ENCODE results near the gene KCNK10.
A peak's percentile ranks its signal among the peaks of the same experiment; 100 is the strongest.

The KCNK10 gene

GRCh38 chr14:88168025-88168424 lies 155.0 kb downstream of the KCNK10 start:
- Histone ChIP-seq H3K27me3 (ENCODE audit: control insufficient read depth in 2 of 2, insufficient read depth in 2 of 2, low read length in 2 of 2) (no peaks in the 10 kb centered on the region), H3K9ac (ENCODE audit: low read depth in 1 of 2, low read length in 2 of 2) (no peak overlapping the region), H3K9me3 (ENCODE audit: control insufficient read depth in 2 of 2, low read length in 2 of 2) (no peaks in the 10 kb centered on the region), H3K27ac (ENCODE audit: low read depth in 2 of 2, low read length in 2 of 2) (no peak overlapping the region), H3K4me1 (ENCODE audit: control insufficient read depth in 2 of 2, insufficient read depth in 2 of 2, low read length in 2 of 2) (no peaks in the 10 kb centered on the region), H3K4me3 (ENCODE audit: low read length in 2 of 2) (no peak overlapping the region), H3K36me3 (ENCODE audit: control insufficient read depth in 2 of 2, insufficient read depth in 2 of 2, low read length in 2 of 2) (no peaks in the 10 kb centered on the region)

GRCh38 chr14:88166616-88167015 lies 156.5 kb downstream of the KCNK10 start:
- peak overlapping the region in 1 of 2 donors; percentile 28 for H3K9ac ChIP-seq (ENCODE audit: low read depth in 1 of 2, low read length in 2 of 2)
- H3K9me3 ChIP-seq (ENCODE audit: control insufficient read depth in 2 of 2, low read length in 2 of 2) = no peaks in the 10 kb centered on the region
- H3K4me1 ChIP-seq (ENCODE audit: control insufficient read depth in 2 of 2, insufficient read depth in 2 of 2, low read length in 2 of 2) = no peaks in the 10 kb centered on the region
- no peak overlapping the region for H3K4me3 ChIP-seq (ENCODE audit: low read length in 2 of 2)
- no peaks in the 10 kb centered on the region for H3K36me3 ChIP-seq (ENCODE audit: control insufficient read depth in 2 of 2, insufficient read depth in 2 of 2, low read length in 2 of 2)
- no peaks in the 10 kb centered on the region for H3K27me3 ChIP-seq (ENCODE audit: control insufficient read depth in 2 of 2, insufficient read depth in 2 of 2, low read length in 2 of 2)
- H3K27ac ChIP-seq (ENCODE audit: low read depth in 2 of 2, low read length in 2 of 2) = no peak overlapping the region

- Histone ChIP-seq H3K36me3 (ENCODE audit: control insufficient read depth in 2 of 2, insufficient read depth in 2 of 2, low read length in 2 of 2) (no peaks in the 10 kb centered on the region), H3K4me1 (ENCODE audit: control insufficient read depth in 2 of 2, insufficient read depth in 2 of 2, low read length in 2 of 2) (no peaks in the 10 kb centered on the region), H3K27me3 (ENCODE audit: control insufficient read depth in 2 of 2, insufficient read depth in 2 of 2, low read length in 2 of 2) (no peaks in the 10 kb centered on the region), H3K9me3 (ENCODE audit: control insufficient read depth in 2 of 2, low read length in 2 of 2) (no peaks in the 10 kb centered on the region), H3K4me3 (ENCODE audit: low read length in 2 of 2) (no peak overlapping the region), H3K27ac (ENCODE audit: low read depth in 2 of 2, low read length in 2 of 2) (no peak overlapping the region), H3K9ac (ENCODE audit: low read depth in 1 of 2, low read length in 2 of 2) (no peak overlapping the region)
Observed at GRCh38 chr14:88164906-88165534, 158.0 kb downstream of the KCNK10 start.

- no peaks in the 10 kb centered on the region for H3K9me3 ChIP-seq (ENCODE audit: control insufficient read depth in 2 of 2, low read length in 2 of 2)
- no peak overlapping the region for H3K9ac ChIP-seq (ENCODE audit: low read depth in 1 of 2, low read length in 2 of 2)
- H3K36me3 ChIP-seq (ENCODE audit: control insufficient read depth in 2 of 2, insufficient read depth in 2 of 2, low read length in 2 of 2) = no peaks in the 10 kb centered on the region
- H3K27me3 ChIP-seq (ENCODE audit: control insufficient read depth in 2 of 2, insufficient read depth in 2 of 2, low read length in 2 of 2) = peaks cover 0 to 2% of the 10 kb centered on the region in 2 donors
- no peak overlapping the region for H3K4me3 ChIP-seq (ENCODE audit: low read length in 2 of 2)
- no peak overlapping the region for H3K27ac ChIP-seq (ENCODE audit: low read depth in 2 of 2, low read length in 2 of 2)
- no peaks in the 10 kb centered on the region for H3K4me1 ChIP-seq (ENCODE audit: control insufficient read depth in 2 of 2, insufficient read depth in 2 of 2, low read length in 2 of 2)
Observed at GRCh38 chr14:88163731-88164255, 159.3 kb downstream of the KCNK10 start.

- Histone ChIP-seq H3K9me3 (ENCODE audit: control insufficient read depth in 2 of 2, low read length in 2 of 2) (no peaks in the 10 kb centered on the region), H3K27me3 (ENCODE audit: control insufficient read depth in 2 of 2, insufficient read depth in 2 of 2, low read length in 2 of 2) (peaks cover 0 to 2% of the 10 kb centered on the region in 2 donors), H3K36me3 (ENCODE audit: control insufficient read depth in 2 of 2, insufficient read depth in 2 of 2, low read length in 2 of 2) (no peaks in the 10 kb centered on the region), H3K27ac (ENCODE audit: low read depth in 2 of 2, low read length in 2 of 2) (no peak overlapping the region), H3K4me3 (ENCODE audit: low read length in 2 of 2) (no peak overlapping the region), H3K4me1 (ENCODE audit: control insufficient read depth in 2 of 2, insufficient read depth in 2 of 2, low read length in 2 of 2) (no peaks in the 10 kb centered on the region), H3K9ac (ENCODE audit: low read depth in 1 of 2, low read length in 2 of 2) (no peak overlapping the region)
Observed at GRCh38 chr14:88156127-88156526, 166.9 kb downstream of the KCNK10 start.

GRCh38 chr14:88154926-88155325 lies 168.1 kb downstream of the KCNK10 start:
- no peak overlapping the region for H3K9ac ChIP-seq (ENCODE audit: low read depth in 1 of 2, low read length in 2 of 2)
- no peaks in the 10 kb centered on the region for H3K36me3 ChIP-seq (ENCODE audit: control insufficient read depth in 2 of 2, insufficient read depth in 2 of 2, low read length in 2 of 2)
- H3K27me3 ChIP-seq (ENCODE audit: control insufficient read depth in 2 of 2, insufficient read depth in 2 of 2, low read length in 2 of 2) = peaks cover 0 to 2% of the 10 kb centered on the region in 2 donors
- H3K4me1 ChIP-seq (ENCODE audit: control insufficient read depth in 2 of 2, insufficient read depth in 2 of 2, low read length in 2 of 2) = no peaks in the 10 kb centered on the region
- H3K9me3 ChIP-seq (ENCODE audit: control insufficient read depth in 2 of 2, low read length in 2 of 2) = no peaks in the 10 kb centered on the region
- H3K27ac ChIP-seq (ENCODE audit: low read depth in 2 of 2, low read length in 2 of 2) = no peak overlapping the region
- H3K4me3 ChIP-seq (ENCODE audit: low read length in 2 of 2) = no peak overlapping the region

GRCh38 chr14:88154321-88154720 lies 168.7 kb downstream of the KCNK10 start:
- no peaks in the 10 kb centered on the region for H3K36me3 ChIP-seq (ENCODE audit: control insufficient read depth in 2 of 2, insufficient read depth in 2 of 2, low read length in 2 of 2)
- no peak overlapping the region for H3K4me3 ChIP-seq (ENCODE audit: low read length in 2 of 2)
- no peaks in the 10 kb centered on the region for H3K9me3 ChIP-seq (ENCODE audit: control insufficient read depth in 2 of 2, low read length in 2 of 2)
- H3K4me1 ChIP-seq (ENCODE audit: control insufficient read depth in 2 of 2, insufficient read depth in 2 of 2, low read length in 2 of 2) = no peaks in the 10 kb centered on the region
- H3K27ac ChIP-seq (ENCODE audit: low read depth in 2 of 2, low read length in 2 of 2) = no peak overlapping the region
- H3K9ac ChIP-seq (ENCODE audit: low read depth in 1 of 2, low read length in 2 of 2) = no peak overlapping the region
- H3K27me3 ChIP-seq (ENCODE audit: control insufficient read depth in 2 of 2, insufficient read depth in 2 of 2, low read length in 2 of 2) = peaks cover 0 to 2% of the 10 kb centered on the region in 2 donors

- H3K4me1 ChIP-seq (ENCODE audit: control insufficient read depth in 2 of 2, insufficient read depth in 2 of 2, low read length in 2 of 2) = no peaks in the 10 kb centered on the region
- H3K9ac ChIP-seq (ENCODE audit: low read depth in 1 of 2, low read length in 2 of 2) = no peak overlapping the region
- H3K27ac ChIP-seq (ENCODE audit: low read depth in 2 of 2, low read length in 2 of 2) = no peak overlapping the region
Observed at GRCh38 chr14:88146881-88147649, 176.0 kb downstream of the KCNK10 start.

GRCh38 chr14:88143810-88144209 lies 179.3 kb downstream of the KCNK10 start:
- Histone ChIP-seq H3K4me3 (ENCODE audit: low read length in 2 of 2) (no peak overlapping the region), H3K27ac (ENCODE audit: low read depth in 2 of 2, low read length in 2 of 2) (no peak overlapping the region), H3K9me3 (ENCODE audit: control insufficient read depth in 2 of 2, low read length in 2 of 2) (no peaks in the 10 kb centered on the region), H3K4me1 (ENCODE audit: control insufficient read depth in 2 of 2, insufficient read depth in 2 of 2, low read length in 2 of 2) (no peaks in the 10 kb centered on the region), H3K36me3 (ENCODE audit: control insufficient read depth in 2 of 2, insufficient read depth in 2 of 2, low read length in 2 of 2) (no peaks in the 10 kb centered on the region), H3K9ac (ENCODE audit: low read depth in 1 of 2, low read length in 2 of 2) (no peak overlapping the region), H3K27me3 (ENCODE audit: control insufficient read depth in 2 of 2, insufficient read depth in 2 of 2, low read length in 2 of 2) (peaks cover 0 to 3% of the 10 kb centered on the region in 2 donors)

More at GRCh38 chr14:88146881-88147649, 176.0 kb downstream of the KCNK10 start:
- Histone ChIP-seq H3K4me3 (ENCODE audit: low read length in 2 of 2) (no peak overlapping the region), H3K36me3 (ENCODE audit: control insufficient read depth in 2 of 2, insufficient read depth in 2 of 2, low read length in 2 of 2) (no peaks in the 10 kb centered on the region), H3K9me3 (ENCODE audit: control insufficient read depth in 2 of 2, low read length in 2 of 2) (no peaks in the 10 kb centered on the region), H3K27me3 (ENCODE audit: control insufficient read depth in 2 of 2, insufficient read depth in 2 of 2, low read length in 2 of 2) (no peaks in the 10 kb centered on the region)

- Histone ChIP-seq H3K9ac (ENCODE audit: low read depth in 1 of 2, low read length in 2 of 2) (no peak overlapping the region), H3K9me3 (ENCODE audit: control insufficient read depth in 2 of 2, low read length in 2 of 2) (no peaks in the 10 kb centered on the region), H3K27me3 (ENCODE audit: control insufficient read depth in 2 of 2, insufficient read depth in 2 of 2, low read length in 2 of 2) (peaks cover 0 to 3% of the 10 kb centered on the region in 2 donors), H3K4me1 (ENCODE audit: control insufficient read depth in 2 of 2, insufficient read depth in 2 of 2, low read length in 2 of 2) (no peaks in the 10 kb centered on the region), H3K4me3 (ENCODE audit: low read length in 2 of 2) (no peak overlapping the region), H3K36me3 (ENCODE audit: control insufficient read depth in 2 of 2, insufficient read depth in 2 of 2, low read length in 2 of 2) (no peaks in the 10 kb centered on the region), H3K27ac (ENCODE audit: low read depth in 2 of 2, low read length in 2 of 2) (no peak overlapping the region)
Observed at GRCh38 chr14:88142997-88143396, 180.1 kb downstream of the KCNK10 start.

Measured in mucosa of rectum (tissue), 2 donors.